H9 (cell line): ENCODE data around the gene ZNF655. TPM values are rescaled to one million over a fixed set of nuclear protein-coding genes. Genes with fewer than 3 reads are reported as not detected.
A peak's percentile ranks its signal among the peaks of the same experiment; 100 is the strongest.

Experiments
- DNase-seq: peaks from one replicate; pipeline ENCODE4 v3.0.0-alpha.2; 2017
- H2AFZ ChIP-seq: one replicate; pipeline ENCODE4 v1.6.1; 2013; ENCODE audit warnings: mild to moderate bottlenecking, low read length, control low read depth, moderate library complexity
- H2AK5ac ChIP-seq: 2 replicates; pipeline ENCODE4 v1.6.1; 2013; ENCODE audit warnings: low read length, control low read depth, mixed read lengths; ENCODE audit not compliant: insufficient read length
- H2BK120ac ChIP-seq: one replicate; pipeline ENCODE4 v1.6.1; 2013; ENCODE audit warnings: low read depth, mild to moderate bottlenecking, low read length, control low read depth, inconsistent platforms; ENCODE audit not compliant: poor library complexity, severe bottlenecking
- H2BK12ac ChIP-seq: 2 replicates; pipeline ENCODE4 v1.6.1; 2013; ENCODE audit warnings: low read length, control low read depth, mixed read lengths, low read depth; ENCODE audit not compliant: insufficient read length
- H2BK15ac ChIP-seq: 2 replicates; pipeline ENCODE4 v1.6.1; 2013; ENCODE audit warnings: low read depth, low read length, control low read depth
- H2BK20ac ChIP-seq: one replicate; pipeline ENCODE4 v1.6.1; 2013; ENCODE audit warnings: low read depth, mild to moderate bottlenecking, low read length, control low read depth, inconsistent platforms; ENCODE audit not compliant: poor library complexity, severe bottlenecking
- H2BK5ac ChIP-seq: 2 replicates; pipeline ENCODE4 v1.6.1; 2013; ENCODE audit warnings: low read length, control low read depth, mixed read lengths; ENCODE audit not compliant: insufficient read length
- H3K14ac ChIP-seq: 2 replicates; pipeline ENCODE4 v1.6.1; 2013; ENCODE audit warnings: low read length, control low read depth; ENCODE audit not compliant: insufficient read depth
- H3K18ac ChIP-seq: 2 replicates; pipeline ENCODE4 v1.6.1; 2013; ENCODE audit warnings: low read depth, mild to moderate bottlenecking, mixed read lengths, low read length, control low read depth; ENCODE audit not compliant: insufficient read length
- H3K23ac ChIP-seq: 2 replicates; pipeline ENCODE4 v1.6.1; 2013; ENCODE audit warnings: low read length, control low read depth, mixed read lengths, low read depth; ENCODE audit not compliant: insufficient read length
- H3K23me2 ChIP-seq: 2 replicates; pipeline ENCODE4 v1.6.1; 2013; ENCODE audit warnings: low read depth, mild to moderate bottlenecking, mixed read lengths, low read length, control low read depth; ENCODE audit not compliant: insufficient read length, poor library complexity, severe bottlenecking
- H3K27ac ChIP-seq: 2 replicates; pipeline ENCODE4 v1.5.1; 2013; ENCODE audit warnings: low read length, control low read depth, mixed read lengths, low read depth; ENCODE audit not compliant: insufficient read length
- H3K27me3 ChIP-seq: 2 replicates; pipeline ENCODE4 v1.6.1; 2013; ENCODE audit warnings: low read length, control low read depth, inconsistent platforms; ENCODE audit not compliant: insufficient read depth
- H3K4ac ChIP-seq: 2 replicates; pipeline ENCODE4 v1.6.1; 2013; ENCODE audit warnings: low read depth, mild to moderate bottlenecking, control low read depth, inconsistent platforms, low read length, moderate library complexity
- H3K4me1 ChIP-seq: 2 replicates; pipeline ENCODE4 v1.6.1; 2013; ENCODE audit warnings: low read length, control low read depth, inconsistent platforms; ENCODE audit not compliant: insufficient read depth
- H3K4me2 ChIP-seq: 2 replicates; pipeline ENCODE4 v1.6.1; 2013; ENCODE audit warnings: low read length, control low read depth, mixed read lengths; ENCODE audit not compliant: insufficient read length, insufficient read depth
- H3K56ac ChIP-seq: 2 replicates; pipeline ENCODE4 v1.6.1; 2013; ENCODE audit warnings: low read depth, mild to moderate bottlenecking, mixed read lengths, low read length, control low read depth; ENCODE audit not compliant: insufficient read length
- H3K79me1 ChIP-seq: 2 replicates; pipeline ENCODE4 v1.6.1; 2013; ENCODE audit warnings: low read depth, mild to moderate bottlenecking, moderate library complexity, low read length, control low read depth, inconsistent platforms; ENCODE audit not compliant: insufficient read depth, poor library complexity, severe bottlenecking
- H3K79me2 ChIP-seq: 2 replicates; pipeline ENCODE4 v1.6.1; 2013; ENCODE audit warnings: low read length, control low read depth, inconsistent platforms; ENCODE audit not compliant: insufficient read depth
- H3K9ac ChIP-seq: 2 replicates; pipeline ENCODE4 v1.6.1; 2013; ENCODE audit warnings: low read length, control low read depth, mixed read lengths; ENCODE audit not compliant: insufficient read length; ENCODE audit errors: extremely low read depth
- H3K9me3 ChIP-seq: one replicate; pipeline ENCODE4 v1.6.1; 2013; ENCODE audit warnings: low read depth, low read length, inconsistent platforms; ENCODE audit not compliant: control insufficient read depth
- H3T11ph ChIP-seq: one replicate; pipeline ENCODE4 v1.6.1; 2013; ENCODE audit warnings: mild to moderate bottlenecking, low read length, control low read depth, inconsistent platforms
- H4K20me1 ChIP-seq: one replicate; pipeline ENCODE4 v1.6.1; 2013; ENCODE audit not compliant: control insufficient read depth, insufficient read length, insufficient read depth
- H4K5ac ChIP-seq: 2 replicates; pipeline ENCODE4 v1.6.1; 2013; ENCODE audit warnings: low read depth, mild to moderate bottlenecking, mixed read lengths, low read length, control low read depth; ENCODE audit not compliant: insufficient read length
- H4K8ac ChIP-seq: replicated peaks from 2 replicates; pipeline ENCODE4 v1.6.1; 2013; ENCODE audit warnings: low read length, control low read depth, mixed read lengths, low read depth; ENCODE audit not compliant: insufficient read length
- H4K91ac ChIP-seq: 2 replicates; pipeline ENCODE4 v1.6.1; 2013; ENCODE audit warnings: low read depth, mild to moderate bottlenecking, moderate library complexity, mixed read lengths, low read length, control low read depth; ENCODE audit not compliant: insufficient read length
- H3K27ac Mint-ChIP-seq, 3 experiments: 2 replicates in 2 of 3; 3 replicates in 1 of 3; pipeline ENCODE4 v1.8.0; 2020 to 2021; ENCODE audit warnings: mixed read lengths in 3 of 3, mild to moderate bottlenecking in 1 of 3, moderate library complexity in 1 of 3
- H3K27me3 Mint-ChIP-seq: 2 replicates; pipeline ENCODE4 v1.8.0; 2021; ENCODE audit warnings: low read depth, mild to moderate bottlenecking, moderate library complexity, mixed read lengths
- H3K36me3 Mint-ChIP-seq, 3 experiments: 2 replicates in 2 of 3; 3 replicates in 1 of 3; pipeline ENCODE4 v1.8.0; 2020 to 2021; ENCODE audit warnings: low read depth in 3 of 3, mixed read lengths in 3 of 3; ENCODE audit not compliant: insufficient read depth in 1 of 3
- H3K4me1 Mint-ChIP-seq, 2 experiments: 2 replicates each; pipeline ENCODE4 v1.8.0; 2020; ENCODE audit warnings: mixed read lengths in 2 of 2
- H3K4me3 Mint-ChIP-seq, 2 experiments: 2 replicates in 1 of 2; 3 replicates in 1 of 2; pipeline ENCODE4 v1.8.0; 2020 to 2021; ENCODE audit warnings: mild to moderate bottlenecking in 2 of 2, mixed read lengths in 2 of 2, moderate library complexity in 1 of 2
- H3K9me3 Mint-ChIP-seq, 2 experiments: 2 replicates in 1 of 2; 3 replicates in 1 of 2; pipeline ENCODE4 v1.8.0; 2020; ENCODE audit warnings: mild to moderate bottlenecking in 2 of 2, mixed read lengths in 2 of 2, moderate library complexity in 1 of 2
- CTCF ChIP-seq: fragments of 200-600 bp; sonication (generic); conservative IDR thresholded peaks from 3 replicates; pipeline ENCODE4 v1.8.0; 2021; ENCODE audit warnings: antibody characterized with exemption, mild to moderate bottlenecking
- WGBS: extraction: QIAGEN DNeasy Blood & Tissue Kit; methylation state at CpG from one replicate; pipeline ENCODE4 v1.1.7; 2013; ENCODE audit warnings: missing lambda C conversion rate, low lambda C conversion rate, mixed read lengths; ENCODE audit not compliant: insufficient read length; ENCODE audit errors: extremely low coverage; 5-methylcytosine and 5-hydroxymethylcytosine counted together
- total RNA-seq: library from RNA; stranded (reverse); gene quantifications from 2 replicates; pipeline ENCODE4 v1.2.1, GENCODE V29; 2021

The ZNF655 gene
- total RNA-seq, 1 experiment from 2014 or later, result 49.2 TPM

- Histone ChIP-seq H3K4me2 (no peak overlapping the region), H3T11ph (no peak overlapping the region), H3K27ac (no peak overlapping the region), H2BK120ac (no peak overlapping the region), H3K4ac (no peak overlapping the region), H3K14ac (no peak overlapping the region), H3K23me2 (no peaks in the 10 kb centered on the region), H4K8ac (no peak overlapping the region), H2BK5ac (no peak overlapping the region), H2AK5ac (no peak overlapping the region), H2BK12ac (no peak overlapping the region), H2BK20ac (no peak overlapping the region), H3K9ac (peak overlapping the region; percentile 13), H3K79me1 (peaks cover 3% of the 10 kb centered on the region), H2AFZ (no peak overlapping the region), H3K4me1 (no peaks in the 10 kb centered on the region), H4K91ac (no peak overlapping the region), H3K18ac (no peak overlapping the region), H3K23ac (no peak overlapping the region), H3K27me3 (no peaks in the 10 kb centered on the region), H2BK15ac (no peak overlapping the region), H3K9me3 (no peaks in the 10 kb centered on the region), H4K20me1 (no peaks in the 10 kb centered on the region), H3K56ac (no peak overlapping the region), H4K5ac (no peak overlapping the region), H3K79me2 (peaks cover 4% of the 10 kb centered on the region; the same call in 1 of the 2 replicates)
- TF ChIP-seq CTCF, result no peak
- no CpG with 5 or more reads among the region's 9 CpGs for WGBS
- H3K4me3 Mint-ChIP-seq, result no peak overlapping the region
- peaks cover 41 to 58% (median 56%) of the 10 kb centered on the region in 3 experiments for H3K36me3 Mint-ChIP-seq
- H3K9me3 Mint-ChIP-seq, result no peaks in the 10 kb centered on the region
- H3K27me3 Mint-ChIP-seq, result no peaks in the 10 kb centered on the region
- no peak overlapping the region for H3K27ac Mint-ChIP-seq
- no peak for DNase-seq
- H3K4me1 Mint-ChIP-seq, result peaks cover 3% of the 10 kb centered on the region in 2 experiments
Measured at GRCh38 chr7:99562114-99562784, 3.8 kb downstream of the ZNF655 start.
